ENCODE data around the gene RYR1. TPM values are rescaled to one million over a fixed set of nuclear protein-coding genes. Genes with fewer than 3 reads are reported as not detected.
"Not testable (repeated sequence)": the region's sequence is repeated elsewhere in the genome, so short reads cannot be mapped to it uniquely, and the experiment has no call there.

RYR1 gene
- total RNA-seq, 2 experiments from 2014 or later, result 0.54 to 1.4 TPM

DNA sequence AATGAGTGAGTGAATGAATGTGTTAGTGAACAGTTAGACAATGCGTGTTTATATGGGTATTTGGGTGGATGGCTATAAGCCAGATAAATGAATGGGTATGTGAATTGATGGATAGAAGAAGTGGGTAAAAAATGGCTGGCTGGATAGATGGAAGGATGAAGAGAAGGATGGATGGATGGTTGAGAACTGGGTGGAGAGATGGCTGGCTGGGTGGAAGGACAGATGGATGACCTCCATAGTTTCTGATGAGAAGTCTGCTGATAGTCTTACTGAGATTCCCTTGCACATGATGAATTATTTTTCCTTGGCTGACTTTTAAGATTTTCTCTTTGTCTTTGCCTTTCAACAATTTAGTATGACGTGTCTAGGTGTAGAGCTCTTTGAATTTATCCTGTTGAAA, 57.4 kb downstream of the RYR1 start:
- Histone ChIP-seq H3K79me2 (ENCODE audit: insufficient read depth, low read depth, low read length) (no peaks in the 10 kb centered on the region), H3K27ac (ENCODE audit: low read depth, low read length, poor library complexity, severe bottlenecking) (no peak overlapping the region), H3K4me3 (ENCODE audit: low read depth, low read length, poor library complexity, severe bottlenecking) (no peak overlapping the region), H3K4me1 (ENCODE audit: insufficient read depth, low read length, poor library complexity, severe bottlenecking) (peaks cover 8% of the 10 kb centered on the region), H3K9me3 (ENCODE audit: low read length) (no peaks in the 10 kb centered on the region), H2AFZ (ENCODE audit: low read length) (no peak overlapping the region), H3K36me3 (ENCODE audit: insufficient read depth, low read length) (no peaks in the 10 kb centered on the region), H3K9me2 (ENCODE audit: insufficient read depth, low read length) (no peaks in the 10 kb centered on the region), H4K20me1 (ENCODE audit: insufficient read depth, low read length) (no peaks in the 10 kb centered on the region), H3K4me2 (ENCODE audit: low read length) (no peak overlapping the region)
- POLR2A ChIA-PET, result no interaction called here
- intact Hi-C loops (cut with micrococcal nuclease; ENCODE audit: unreplicated experiment), result no loop called here
- CTCF ChIA-PET (ENCODE audit: unreplicated experiment), result no interaction called here
- no peak for DNase-seq (ENCODE audit: low spot score)
- TF ChIP-seq, protein P1, sequence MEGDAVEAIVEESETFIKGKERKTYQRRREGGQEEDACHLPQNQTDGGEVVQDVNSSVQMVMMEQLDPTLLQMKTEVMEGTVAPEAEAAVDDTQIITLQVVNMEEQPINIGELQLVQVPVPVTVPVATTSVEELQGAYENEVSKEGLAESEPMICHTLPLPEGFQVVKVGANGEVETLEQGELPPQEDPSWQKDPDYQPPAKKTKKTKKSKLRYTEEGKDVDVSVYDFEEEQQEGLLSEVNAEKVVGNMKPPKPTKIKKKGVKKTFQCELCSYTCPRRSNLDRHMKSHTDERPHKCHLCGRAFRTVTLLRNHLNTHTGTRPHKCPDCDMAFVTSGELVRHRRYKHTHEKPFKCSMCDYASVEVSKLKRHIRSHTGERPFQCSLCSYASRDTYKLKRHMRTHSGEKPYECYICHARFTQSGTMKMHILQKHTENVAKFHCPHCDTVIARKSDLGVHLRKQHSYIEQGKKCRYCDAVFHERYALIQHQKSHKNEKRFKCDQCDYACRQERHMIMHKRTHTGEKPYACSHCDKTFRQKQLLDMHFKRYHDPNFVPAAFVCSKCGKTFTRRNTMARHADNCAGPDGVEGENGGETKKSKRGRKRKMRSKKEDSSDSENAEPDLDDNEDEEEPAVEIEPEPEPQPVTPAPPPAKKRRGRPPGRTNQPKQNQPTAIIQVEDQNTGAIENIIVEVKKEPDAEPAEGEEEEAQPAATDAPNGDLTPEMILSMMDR (conservative IDR thresholded peaks at IDR 0.05; ENCODE audit: low read length), result no peak
- TF ChIP-seq EZH2phosphoT487 (IDR thresholded peaks at IDR 0.05; ENCODE audit: borderline replicate concordance, low read depth, low read length), result no peak
- no TSS peak for BruUV-seq (replicated peaks)

DNA sequence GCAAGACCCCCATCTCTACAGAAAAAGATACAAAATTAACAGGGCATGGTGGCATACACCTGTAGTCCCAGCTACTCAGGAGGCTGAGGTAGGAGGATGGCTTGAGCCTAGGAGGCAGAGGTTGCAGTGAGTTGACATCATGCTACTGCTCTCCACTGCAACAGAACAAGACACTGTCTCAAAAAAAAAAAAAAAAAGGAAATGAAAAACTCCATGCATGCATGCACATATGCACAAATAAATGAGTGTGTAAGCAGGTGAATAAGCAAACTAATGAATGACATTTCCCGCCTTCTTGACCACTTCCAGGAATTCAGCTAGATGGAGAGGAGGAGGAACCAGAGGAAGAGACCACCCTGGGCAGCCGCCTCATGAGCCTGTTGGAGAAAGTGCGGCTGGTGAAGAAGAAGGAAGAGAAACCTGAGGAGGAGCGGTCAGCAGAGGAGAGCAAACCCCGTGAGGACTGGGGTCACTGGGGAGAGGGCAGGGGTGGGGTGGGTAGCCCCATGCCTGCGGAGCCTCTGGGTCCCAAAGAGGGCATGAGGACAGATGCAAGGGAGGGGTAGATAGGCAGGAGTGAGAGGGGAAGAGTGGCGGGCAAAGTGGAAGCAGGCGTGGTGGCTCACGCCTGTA, 58.8 kb downstream of the RYR1 start:
- H3K36me3 ChIP-seq (ENCODE audit: insufficient read depth, low read length), result no peaks in the 10 kb centered on the region
- TF ChIP-seq, protein P1 (conservative IDR thresholded peaks at IDR 0.05; ENCODE audit: low read length), result no peak
- no peaks in the 10 kb centered on the region for H3K9me2 ChIP-seq (ENCODE audit: insufficient read depth, low read length)
- peak overlapping the region; percentile 26; the same call in 1 of the 2 replicates for H3K4me2 ChIP-seq (ENCODE audit: low read length)
- DNase-seq (ENCODE audit: low spot score), result peak; percentile 18
- ChIA-PET CTCF (ENCODE audit: unreplicated experiment) (no interaction called here), POLR2A (interaction anchor here (0.7 kb wide), 1 partner anchor 72 kb away, joined by 3 read pairs; no protein-coding TSS in a partner anchor)
- peaks cover 8% of the 10 kb centered on the region for H3K4me1 ChIP-seq (ENCODE audit: insufficient read depth, low read length, poor library complexity, severe bottlenecking)
- no peaks in the 10 kb centered on the region for H4K20me1 ChIP-seq (ENCODE audit: insufficient read depth, low read length)
- no peaks in the 10 kb centered on the region for H3K79me2 ChIP-seq (ENCODE audit: insufficient read depth, low read depth, low read length)
- no peak overlapping the region for H3K4me3 ChIP-seq (ENCODE audit: low read depth, low read length, poor library complexity, severe bottlenecking)
- BruUV-seq (replicated peaks), result no TSS peak
- intact Hi-C loops (cut with micrococcal nuclease; ENCODE audit: unreplicated experiment), result no loop called here
- no peak overlapping the region for H2AFZ ChIP-seq (ENCODE audit: low read length)
- H3K9me3 ChIP-seq (ENCODE audit: low read length), result no peaks in the 10 kb centered on the region
- no peak overlapping the region for H3K27ac ChIP-seq (ENCODE audit: low read depth, low read length, poor library complexity, severe bottlenecking)

DNA sequence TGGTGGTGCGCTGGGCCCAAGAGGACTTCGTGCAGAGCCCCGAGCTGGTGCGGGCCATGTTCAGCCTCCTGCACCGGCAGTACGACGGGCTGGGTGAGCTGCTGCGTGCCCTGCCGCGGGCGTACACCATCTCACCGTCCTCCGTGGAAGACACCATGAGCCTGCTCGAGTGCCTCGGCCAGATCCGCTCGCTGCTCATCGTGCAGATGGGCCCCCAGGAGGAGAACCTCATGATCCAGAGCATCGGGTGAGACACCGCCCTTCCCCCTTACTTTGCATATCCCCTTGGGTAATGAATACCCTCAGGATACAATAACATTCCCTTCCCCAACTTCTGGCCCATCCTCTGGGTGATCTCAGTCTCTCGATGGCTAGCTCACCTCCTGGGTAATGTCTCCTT, 60.9 kb downstream of the RYR1 start:
- BruUV-seq (replicated peaks), result no TSS peak
- no peaks in the 10 kb centered on the region for H4K20me1 ChIP-seq (ENCODE audit: insufficient read depth, low read length)
- peaks cover 8% of the 10 kb centered on the region for H3K4me1 ChIP-seq (ENCODE audit: insufficient read depth, low read length, poor library complexity, severe bottlenecking)
- TF ChIP-seq EZH2phosphoT487 (IDR thresholded peaks at IDR 0.05; ENCODE audit: borderline replicate concordance, low read depth, low read length), result no peak
- TF ChIP-seq, protein P1 (conservative IDR thresholded peaks at IDR 0.05; ENCODE audit: low read length), result no peak
- intact Hi-C loops (cut with micrococcal nuclease; ENCODE audit: unreplicated experiment), result no loop called here
- ChIA-PET POLR2A (no interaction called here), CTCF (ENCODE audit: unreplicated experiment) (no interaction called here)
- no peak overlapping the region for H3K27ac ChIP-seq (ENCODE audit: low read depth, low read length, poor library complexity, severe bottlenecking)
- no peaks in the 10 kb centered on the region for H3K9me3 ChIP-seq (ENCODE audit: low read length)
- no peak for DNase-seq (ENCODE audit: low spot score)
- no peaks in the 10 kb centered on the region for H3K36me3 ChIP-seq (ENCODE audit: insufficient read depth, low read length)
- no peak overlapping the region for H3K4me2 ChIP-seq (ENCODE audit: low read length)
- H3K9me2 ChIP-seq (ENCODE audit: insufficient read depth, low read length), result no peaks in the 10 kb centered on the region
- H2AFZ ChIP-seq (ENCODE audit: low read length), result no peak overlapping the region
- H3K79me2 ChIP-seq (ENCODE audit: insufficient read depth, low read depth, low read length), result no peaks in the 10 kb centered on the region
- H3K4me3 ChIP-seq (ENCODE audit: low read depth, low read length, poor library complexity, severe bottlenecking), result no peak overlapping the region

DNA sequence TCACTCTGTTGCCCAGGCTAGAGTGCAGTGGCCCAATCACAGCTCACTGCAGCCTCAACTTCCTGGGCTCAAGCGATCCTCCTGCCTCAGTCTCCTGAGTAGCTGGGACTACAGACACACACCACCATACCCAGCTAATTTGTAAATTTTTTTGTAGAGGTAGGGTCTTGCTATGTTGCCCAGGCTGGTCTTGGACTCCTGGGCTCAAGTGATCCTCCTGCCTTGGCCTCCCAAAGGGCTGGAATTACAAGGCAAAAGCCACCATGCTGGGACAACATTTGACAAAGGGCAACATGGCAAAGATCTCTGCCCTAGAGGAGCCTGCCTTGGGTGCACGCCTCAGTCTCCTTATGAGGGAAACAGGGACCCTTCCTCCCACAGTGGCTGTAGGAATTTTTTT, 61.9 kb downstream of the RYR1 start:
- H4K20me1 ChIP-seq (ENCODE audit: insufficient read depth, low read length); H3K79me2 ChIP-seq (ENCODE audit: insufficient read depth, low read depth, low read length); intact Hi-C loops (cut with micrococcal nuclease; ENCODE audit: unreplicated experiment); H3K27ac ChIP-seq (ENCODE audit: low read depth, low read length, poor library complexity, severe bottlenecking); BruUV-seq (replicated peaks); H3K4me1 ChIP-seq (ENCODE audit: insufficient read depth, low read length, poor library complexity, severe bottlenecking); H2AFZ ChIP-seq (ENCODE audit: low read length); H3K4me3 ChIP-seq (ENCODE audit: low read depth, low read length, poor library complexity, severe bottlenecking); H3K4me2 ChIP-seq (ENCODE audit: low read length); H3K9me2 ChIP-seq (ENCODE audit: insufficient read depth, low read length); H3K36me3 ChIP-seq (ENCODE audit: insufficient read depth, low read length); DNase-seq (ENCODE audit: low spot score); POLR2A ChIA-PET; H3K9me3 ChIP-seq (ENCODE audit: low read length): not testable (repeated sequence)
- CTCF ChIA-PET (ENCODE audit: unreplicated experiment), result interaction anchor here (0.5 kb wide), 1 partner anchor 93 kb away, joined by 9 read pairs; no protein-coding TSS in a partner anchor

All from OCI-LY7 (cell line).